IPS DF 19.7 (cell line): ENCODE data around the gene ENO1.
"Not testable (repeated sequence)": the region's sequence is repeated elsewhere in the genome, so short reads cannot be mapped to it uniquely, and the experiment has no call there.

Experiments used
- DNase-seq: peaks from one replicate; pipeline ENCODE4 v3.0.0-alpha.2; 2013; ENCODE audit warnings: low read depth, low spot score

ENO1 gene

DNA sequence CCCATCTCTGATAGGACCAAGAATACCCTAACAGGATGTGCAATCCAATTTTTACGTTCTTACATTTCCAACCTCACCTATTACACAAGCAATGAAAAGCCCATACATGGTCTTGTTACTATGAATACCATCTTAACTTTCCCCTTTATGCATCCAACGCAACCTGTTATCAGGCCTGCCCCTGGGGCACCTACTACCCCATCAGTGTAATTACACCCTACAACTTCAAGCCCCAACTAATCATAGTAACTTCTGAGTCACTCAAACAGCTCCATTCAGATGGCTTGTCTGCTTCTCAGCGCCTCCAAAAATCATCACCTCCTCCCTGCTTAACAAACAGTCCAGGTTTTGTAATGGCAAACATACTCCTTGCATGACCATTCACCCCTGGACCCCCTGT is 18.3 kb upstream of the ENO1 start:
- DNase-seq = not testable (repeated sequence)

- DNase-seq = no peak
Measured at GRCh38 chr1:8892026-8892425, 13.5 kb upstream of the ENO1 start.

- no peak for DNase-seq
Measured at GRCh38 chr1:8891401-8891800, 12.9 kb upstream of the ENO1 start.

DNA sequence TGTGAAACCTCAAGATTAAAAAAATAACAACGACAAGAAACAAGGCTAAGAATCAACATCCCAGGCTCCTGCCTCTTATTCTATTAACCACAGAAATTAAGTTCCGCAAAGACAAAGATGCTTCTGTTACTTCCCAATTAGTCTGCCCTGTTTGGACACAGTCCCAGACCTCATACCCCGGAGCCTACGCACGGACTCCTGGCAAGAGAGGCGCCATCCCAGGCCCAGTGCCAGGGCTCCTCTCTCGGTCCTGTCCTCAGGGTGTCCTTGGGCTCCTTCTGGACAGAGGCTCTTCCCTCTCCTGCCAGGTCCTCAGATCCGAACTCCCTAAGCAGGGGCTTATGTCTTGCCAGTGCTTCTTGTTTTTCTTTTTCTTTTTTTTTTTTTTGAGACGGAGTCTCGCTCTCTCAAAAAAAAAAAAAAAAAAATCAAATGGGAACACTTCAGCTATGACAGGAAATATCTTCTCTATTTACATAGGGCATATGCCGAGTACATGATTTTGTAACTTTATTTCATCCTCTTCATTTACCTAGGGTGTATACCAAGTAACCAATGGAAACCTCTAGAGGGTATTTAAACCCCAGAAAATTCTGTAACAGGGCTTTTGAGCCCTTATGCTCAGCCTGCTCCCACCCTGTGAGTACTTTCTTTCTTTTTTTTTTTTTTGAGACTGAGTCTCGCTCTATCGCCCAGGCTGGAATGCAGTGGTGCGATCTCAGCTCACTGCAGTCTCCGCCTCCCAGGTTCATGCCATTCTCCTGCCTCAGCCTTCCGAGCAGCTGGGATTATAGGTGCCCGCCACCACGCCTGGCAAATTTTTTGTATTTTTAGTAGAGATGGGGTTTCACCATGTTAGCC is 11.7 kb upstream of the ENO1 start:
- DNase-seq = no peak

DNA sequence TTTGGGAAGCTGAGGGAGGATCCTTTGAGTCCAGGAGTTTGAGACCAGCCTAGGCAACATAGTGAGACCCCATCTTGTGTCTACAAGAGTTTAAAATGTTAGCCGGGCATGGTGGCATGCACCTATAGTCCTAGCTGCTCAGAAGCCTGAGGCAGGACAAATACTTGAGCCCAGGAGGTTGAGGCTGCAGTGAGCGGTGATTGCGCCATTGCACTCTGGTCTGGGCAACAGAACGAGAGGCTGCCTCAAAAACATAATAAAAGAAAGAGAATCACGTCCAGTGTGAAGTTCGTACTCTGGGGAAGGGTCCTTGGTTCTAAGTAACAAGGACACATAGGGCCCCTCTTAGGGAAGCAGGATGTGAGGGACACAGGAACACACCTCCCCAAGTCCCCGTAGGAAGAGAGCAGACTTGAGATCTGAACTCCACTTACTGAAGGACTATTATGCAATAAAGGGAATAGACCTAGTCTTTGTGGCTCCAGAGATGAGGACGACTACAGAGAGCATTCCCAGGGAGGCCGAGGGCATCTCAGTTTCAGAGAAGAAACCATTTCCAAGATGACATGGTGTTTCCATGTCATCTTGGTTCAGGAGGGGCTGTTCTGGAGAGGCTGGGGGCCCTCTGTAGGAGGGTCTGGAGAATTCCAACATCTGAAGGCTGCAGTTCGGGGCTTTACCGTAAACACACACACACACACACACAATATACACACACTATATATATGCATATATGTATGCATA is 10.8 kb upstream of the ENO1 start:
- DNase-seq = no peak

DNA sequence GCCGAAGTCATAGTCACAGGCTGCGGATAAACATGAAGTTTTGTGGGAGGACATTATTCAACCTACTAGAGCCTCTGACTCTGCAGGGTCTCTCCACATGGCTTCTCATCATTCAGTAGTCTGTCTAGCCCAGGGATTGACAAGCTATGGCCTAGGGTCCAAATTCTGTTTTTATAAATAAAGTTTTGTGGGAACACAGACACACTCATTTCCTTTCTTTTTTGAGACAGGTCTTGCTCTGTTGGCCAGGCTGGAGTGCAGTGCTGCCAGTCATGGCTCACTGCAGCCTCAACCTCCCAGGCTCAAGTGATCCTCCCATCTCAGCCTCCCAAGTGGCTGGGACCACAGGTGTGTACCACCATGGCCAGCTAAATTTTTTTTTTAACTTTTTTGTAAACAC is 8.1 kb upstream of the ENO1 start:
- DNase-seq = no peak

GRCh38 chr1:8886031-8886524 is 7.6 kb upstream of the ENO1 start:
- DNase-seq = not testable (repeated sequence)

GRCh38 chr1:8884105-8884504 is 5.6 kb upstream of the ENO1 start:
- not testable (repeated sequence) for DNase-seq

- no peak for DNase-seq
Measured at GRCh38 chr1:8883491-8883890, 5.0 kb upstream of the ENO1 start.

DNA sequence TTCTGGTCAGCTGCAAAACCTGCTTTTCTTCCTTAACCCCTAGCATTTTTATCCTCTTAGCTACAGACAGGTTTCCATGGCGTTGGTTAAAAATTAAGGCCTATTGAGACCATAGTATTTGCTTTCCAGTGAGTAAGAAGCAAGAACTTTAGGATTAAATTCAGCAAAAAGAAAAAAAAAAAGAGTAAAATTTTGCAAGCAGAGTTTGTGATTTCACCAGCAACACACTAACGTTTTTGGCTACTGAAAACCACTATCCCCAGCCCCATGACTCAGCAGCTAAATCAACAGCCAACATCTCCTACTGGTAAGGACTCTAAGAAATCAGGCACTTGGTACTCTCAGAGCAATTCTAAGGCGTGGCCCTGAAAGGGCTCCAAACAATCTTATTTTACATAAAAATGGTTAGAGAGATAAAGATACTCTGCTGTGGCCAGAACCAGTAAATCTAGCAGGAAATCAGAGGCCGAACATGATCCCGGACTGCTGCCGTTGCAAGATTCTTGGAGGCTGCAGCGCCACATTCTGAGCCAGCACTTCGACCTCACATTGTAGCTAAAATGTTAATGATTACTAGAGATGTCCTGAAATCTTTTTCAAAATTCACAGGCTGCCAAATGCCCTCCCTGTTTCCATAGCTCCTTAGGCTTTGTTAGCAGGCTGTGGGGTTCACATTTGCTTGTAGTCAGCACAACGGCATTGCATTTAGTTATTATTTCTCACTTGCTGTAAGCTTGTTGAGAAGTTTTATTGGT is 1.6 kb upstream of the ENO1 start:
- no peak for DNase-seq

GRCh38 chr1:8879464-8879921 is 1.0 kb upstream of the ENO1 start:
- no peak for DNase-seq

GRCh38 chr1:8878698-8879463 is 395 bp upstream of the ENO1 start:
- DNase-seq = no peak

GRCh38 chr1:8876087-8876486 is 2.4 kb downstream of the ENO1 start:
- no peak for DNase-seq

DNA sequence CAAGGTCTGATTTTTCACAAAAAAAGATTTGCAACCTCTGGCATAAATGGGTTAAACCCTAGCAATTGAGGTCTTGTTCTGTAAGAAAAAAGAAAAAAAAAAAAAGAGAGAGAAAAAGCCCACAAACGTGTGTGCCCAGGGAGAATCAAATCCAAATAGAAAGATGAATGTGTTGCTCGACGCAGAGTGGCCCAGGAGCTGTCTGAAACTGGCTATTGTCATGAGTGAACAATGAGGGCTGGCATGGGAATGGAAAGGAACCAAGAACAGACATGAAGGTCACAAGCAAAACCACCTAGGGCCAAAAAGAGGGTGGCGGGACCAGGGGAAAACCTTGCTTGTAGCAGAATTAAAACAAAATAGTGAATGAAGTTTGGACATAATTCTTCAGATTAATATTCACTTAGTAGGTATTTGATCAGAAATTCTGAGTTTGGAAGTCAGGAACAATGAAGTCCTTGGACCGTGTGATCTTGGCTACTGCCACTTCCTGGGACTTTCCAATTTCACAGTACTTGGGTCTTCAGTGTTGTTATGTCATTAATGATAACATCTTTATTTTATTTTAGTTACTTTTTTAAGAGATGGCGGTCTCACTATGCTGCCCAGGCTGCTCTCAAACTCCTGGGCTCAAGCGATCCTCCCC is 3.1 kb downstream of the ENO1 start:
- no peak for DNase-seq

GRCh38 chr1:8874230-8875201 is 4.0 kb downstream of the ENO1 start:
- DNase-seq = no peak

DNA sequence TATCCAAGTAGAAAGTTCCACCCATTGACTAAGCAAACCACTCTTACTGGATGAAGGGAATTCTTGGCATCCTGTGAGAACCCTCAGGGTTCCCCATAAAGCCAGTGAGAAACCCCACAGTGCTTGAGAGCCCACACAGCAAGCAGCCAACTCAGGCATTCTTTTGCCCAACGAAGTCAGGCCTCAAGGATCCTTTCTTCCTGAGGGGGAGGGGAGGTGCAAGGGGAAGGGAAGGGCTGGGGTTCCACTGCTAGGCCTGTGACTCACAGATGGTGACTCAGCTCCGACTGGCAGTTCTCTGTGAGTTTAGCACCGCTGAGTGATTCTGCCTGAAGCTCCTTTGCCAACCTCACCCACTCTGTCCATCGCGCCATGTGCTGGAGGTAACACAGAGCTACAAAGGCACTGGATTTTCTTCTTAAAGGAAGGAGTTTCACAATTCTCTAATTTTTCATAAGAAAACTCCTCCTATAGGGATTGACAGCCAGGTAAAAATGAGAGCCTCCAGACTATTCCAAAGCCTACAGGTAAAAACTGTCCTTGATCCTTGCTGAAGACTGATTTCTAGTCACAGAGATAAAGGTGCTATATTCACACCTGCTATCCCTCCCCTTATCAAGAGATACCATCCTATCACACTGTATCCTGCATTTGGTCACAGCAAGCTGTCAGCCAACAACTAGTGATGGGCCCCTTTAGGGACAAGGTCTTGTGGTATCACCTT is 4.8 kb downstream of the ENO1 start:
- DNase-seq = peak; percentile 93

DNA sequence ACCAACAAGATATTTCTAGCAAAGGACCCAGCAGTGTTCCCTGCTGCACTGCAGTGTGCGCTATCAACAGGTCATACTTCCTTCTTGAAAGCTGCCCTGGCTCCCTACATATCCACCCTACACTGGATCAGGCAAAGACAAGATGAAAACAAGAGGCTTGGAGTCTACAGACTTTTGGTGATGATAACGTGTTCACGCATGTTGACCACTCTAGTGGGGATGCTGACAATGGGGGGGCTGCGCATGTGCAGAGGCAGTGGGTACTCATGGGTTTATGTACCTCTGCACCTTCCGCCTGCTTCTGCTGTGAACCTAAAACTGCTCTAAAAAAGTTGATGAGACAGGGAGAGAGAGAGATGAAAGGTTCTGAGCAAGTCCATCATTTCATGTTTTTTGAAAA is 5.5 kb downstream of the ENO1 start:
- no peak for DNase-seq

DNA sequence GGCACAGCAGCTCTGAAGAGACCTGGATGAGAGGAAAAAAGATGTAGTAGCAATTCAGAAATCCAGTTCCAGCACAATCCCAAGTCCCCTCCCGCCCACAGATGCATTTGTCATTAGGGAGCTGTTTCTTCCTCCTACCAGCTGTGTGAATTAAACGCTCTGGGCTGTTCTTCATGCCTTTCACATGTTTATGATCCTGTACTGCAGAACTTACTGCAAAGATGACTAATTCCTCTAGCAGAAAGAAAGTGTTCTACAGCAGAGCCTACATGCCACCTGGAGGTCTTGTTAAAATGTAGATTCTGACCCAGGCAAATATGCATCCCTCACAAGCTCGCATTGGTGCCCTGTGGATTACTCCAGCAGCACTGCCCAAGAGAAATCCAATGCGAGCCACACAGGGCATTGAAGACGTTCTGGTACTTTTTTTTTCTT is 6.5 kb downstream of the ENO1 start:
- no peak for DNase-seq

- no peak for DNase-seq
Measured at GRCh38 chr1:8871539-8871935, 6.9 kb downstream of the ENO1 start.
